Esophagus muscularis mucosa (tissue), 4 donors: ENCODE results near the gene MYL5.

ENCODE experiments used
- CTCF ChIP-seq, 3 experiments: fragments of 200-600 bp in 2 of 3; fragments of 450-650 bp in 1 of 3; sonication (generic) in 2 of 3; IDR thresholded peaks; one replicate each; pipeline ENCODE4 v1.5.1; 2017 to 2019; ENCODE audit warnings: antibody characterized with exemption in 3 of 3, mild to moderate bottlenecking in 2 of 3, moderate library complexity in 1 of 3
- EP300 ChIP-seq: sonication (generic); formaldehyde crosslinking; IDR thresholded peaks from one replicate; pipeline ENCODE4 v1.6.1; 2017; ENCODE audit warnings: antibody characterized with exemption
- POLR2A ChIP-seq: fragments of 450-650 bp; IDR thresholded peaks from one replicate; pipeline ENCODE4 v1.6.1; 2017; ENCODE audit warnings: antibody characterized with exemption, moderate library complexity, mild to moderate bottlenecking, low read depth

DNA sequence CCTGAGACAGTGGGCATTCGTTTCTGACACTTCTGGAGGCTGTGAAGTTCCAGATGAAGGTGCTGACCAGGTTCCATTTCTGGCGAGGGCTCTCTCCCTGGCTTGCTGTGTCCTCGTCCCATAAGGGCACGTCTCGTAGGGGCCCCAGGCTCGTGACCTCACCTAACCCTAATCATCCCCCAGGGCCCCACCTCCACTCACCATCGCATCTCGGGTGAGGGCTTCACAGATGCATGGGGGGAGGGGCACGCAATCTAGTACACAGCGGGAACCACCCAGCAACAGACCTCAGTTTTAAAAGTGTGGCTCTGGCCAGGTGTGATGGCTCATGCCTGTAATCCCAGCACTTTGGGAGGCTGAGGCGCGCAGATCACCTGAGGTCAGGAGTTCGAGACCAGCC, 26.9 kb upstream of the MYL5 start:
- no peak for TF ChIP-seq POLR2A
- no peak for TF ChIP-seq CTCF (IDR thresholded peaks at IDR 0.05)
- TF ChIP-seq EP300 = no peak
